ENCODE measurements around the gene ACTR2.
"Not testable (repeated sequence)": the region's sequence is repeated elsewhere in the genome, so short reads cannot be mapped to it uniquely, and the experiment has no call there.

The ACTR2 gene

GRCh38 chr2:65227456-65228262 is at the start of gene ACTR2:
Gene ACTR2, plus strand, starts transcription at chr2:65227831. Its CDS starts 79 bp downstream, at chr2:65227910.
- DNase-seq: peak; percentile 60 to 97 (median 92)

GRCh38 chr2:65182570-65182969 is 45.1 kb upstream of the ACTR2 start:
- DNase-seq: no peak

- DNase-seq: not testable (repeated sequence)
Observed at GRCh38 chr2:65183406-65183805, 44.2 kb upstream of the ACTR2 start.

GRCh38 chr2:65185012-65185411 is 42.6 kb upstream of the ACTR2 start:
- no peak for DNase-seq

- no peak for DNase-seq
Observed at GRCh38 chr2:65186093-65186868, 41.4 kb upstream of the ACTR2 start.

- peak in 13 of 14 donors; percentile 8 to 75 (median 44) for DNase-seq
Observed at GRCh38 chr2:65186872-65187851, 40.5 kb upstream of the ACTR2 start.

- no peak for DNase-seq
Observed at GRCh38 chr2:65193446-65193845, 34.2 kb upstream of the ACTR2 start.

- peak in 7 of 14 donors; percentile 8 to 43 (median 34) for DNase-seq
Observed at GRCh38 chr2:65198737-65199136, 28.9 kb upstream of the ACTR2 start.

GRCh38 chr2:65199166-65199565 is 28.5 kb upstream of the ACTR2 start:
- no peak for DNase-seq

- DNase-seq: no peak
Observed at GRCh38 chr2:65199891-65200290, 27.7 kb upstream of the ACTR2 start.

GRCh38 chr2:65204461-65205210 is 23.0 kb upstream of the ACTR2 start:
- no peak for DNase-seq

GRCh38 chr2:65212115-65212514 is 15.5 kb upstream of the ACTR2 start:
- no peak for DNase-seq

- no peak for DNase-seq
Observed at GRCh38 chr2:65212619-65213018, 15.0 kb upstream of the ACTR2 start.

- DNase-seq: no peak
Observed at GRCh38 chr2:65213035-65213434, 14.6 kb upstream of the ACTR2 start.

- no peak for DNase-seq
Observed at GRCh38 chr2:65214361-65214760, 13.3 kb upstream of the ACTR2 start.

GRCh38 chr2:65214843-65215242 is 12.8 kb upstream of the ACTR2 start:
- DNase-seq: no peak

- DNase-seq: no peak
Observed at GRCh38 chr2:65215946-65216345, 11.7 kb upstream of the ACTR2 start.

- no peak for DNase-seq
Observed at GRCh38 chr2:65220432-65221131, 7.0 kb upstream of the ACTR2 start.

GRCh38 chr2:65221275-65221674 is 6.4 kb upstream of the ACTR2 start:
- DNase-seq: not testable (repeated sequence)

- no peak for DNase-seq
Observed at GRCh38 chr2:65227020-65227455, 593 bp upstream of the ACTR2 start.

GRCh38 chr2:65228263-65228750 is 676 bp downstream of the ACTR2 start:
- peak in 3 of 14 donors; percentile 22 to 47 (median 44) for DNase-seq

Measured in C1 segment of cervical spinal cord (tissue), 14 donors.